ENCODE data around the gene BBLN.

- TF ChIP-seq SMC3 (IDR thresholded peaks at IDR 0.05; ENCODE audit: low read depth, low read length) = no peak
- TF ChIP-seq CTCF (conservative IDR thresholded peaks at IDR 0.05; ENCODE audit: low read depth, low read length) = no peak
Observed at GRCh38 chr9:128139621-128140020, 20.4 kb upstream of the BBLN start.
